GM23248 (cell line): ENCODE results near the gene DNMT1.

Experiments used
- EZH2 ChIP-seq: fragments of 200-600 bp; sonication (generic); IDR thresholded peaks from 2 replicates; pipeline ENCODE4 v1.6.1; 2018; ENCODE audit warnings: antibody characterized with exemption, mild to moderate bottlenecking; ENCODE audit not compliant: insufficient read depth, poor library complexity, severe bottlenecking
- EZH2phosphoT487 ChIP-seq: fragments of 200-600 bp; sonication (generic); IDR thresholded peaks from 2 replicates; pipeline ENCODE4 v1.6.1; 2018; ENCODE audit warnings: antibody characterized with exemption, moderate library complexity, mild to moderate bottlenecking, low read depth; ENCODE audit not compliant: insufficient read depth

- TF ChIP-seq EZH2 = no peak
- TF ChIP-seq EZH2phosphoT487 = no peak
Measured at GRCh38 chr19:10111405-10111811, 83.3 kb downstream of the DNMT1 start, which contains the start of gene P2RY11.
